ENCODE data around the gene DCTN5.
"Not testable (repeated sequence)": the region's sequence is repeated elsewhere in the genome, so short reads cannot be mapped to it uniquely, and the experiment has no call there.

- TF ChIP-seq CTCF, POLR2A (IDR thresholded peaks at IDR 0.05): not testable (repeated sequence)
Observed at GRCh38 chr16:23722613-23723240, 81.5 kb downstream of the DCTN5 start.
